ENCODE data around the gene CARS1. TPM values are rescaled to one million over a fixed set of nuclear protein-coding genes. Genes with fewer than 3 reads are reported as not detected.

The CARS1 gene
- total and polyA plus RNA-seq, 12 donors, result 12.5 to 24.6 (median 15.9) TPM

GRCh38 chr11:2976294-2977063, 80.7 kb downstream of the CARS1 start:
- no peak for TF ChIP-seq CTCF (IDR thresholded peaks at IDR 0.05)
- Histone ChIP-seq H3K36me3 (peaks cover 0 to 82% (median 45%) of the 10 kb centered on the region in 9 donors), H3K4me1 (peaks cover 0 to 37% (median 11%) of the 10 kb centered on the region in 9 donors), H3K9me3 (no peaks in the 10 kb centered on the region), H3K4me3 (no peak overlapping the region), H3K27ac (no peak overlapping the region), H3K27me3 (no peaks in the 10 kb centered on the region)
- DNase-seq (no peak), ATAC-seq (peak in 3 of 8 donors; percentile 10 to 40 (median 29))
- WGBS, 2 donors, result 67 to 78% methylated on average over 6 of the region's 6 CpGs
- intact Hi-C loops (cut with DNase I), result loop anchor here in 1 of 10 donors (10.0 kb wide), 2 partner anchors 48 to 118 kb away; no protein-coding TSS in a partner anchor

GRCh38 chr11:2975594-2975993, 81.6 kb downstream of the CARS1 start:
- Histone ChIP-seq H3K36me3 (peaks cover 0 to 91% (median 53%) of the 10 kb centered on the region in 9 donors), H3K4me1 (peaks cover 0 to 36% (median 11%) of the 10 kb centered on the region in 9 donors), H3K9me3 (no peaks in the 10 kb centered on the region), H3K27ac (no peak overlapping the region), H3K27me3 (no peaks in the 10 kb centered on the region), H3K4me3 (no peak overlapping the region)
- ATAC-seq, result peak; percentile 54 to 84 (median 80)
- peak; percentile 11 to 66 (median 46) for TF ChIP-seq CTCF (IDR thresholded peaks at IDR 0.05)
- 76 to 82% methylated on average over 4 of the region's 4 CpGs for WGBS, 2 donors
- intact Hi-C loops (cut with DNase I), result loop anchor here in 1 of 10 donors (10.0 kb wide), 2 partner anchors 49 to 119 kb away; no protein-coding TSS in a partner anchor
- DNase-seq, result peak in 1 of 2 donors; percentile 20

- WGBS, 2 donors, result 97 to 100% methylated on average over 3 of the region's 3 CpGs
- Histone ChIP-seq H3K36me3 (peaks cover 0 to 100% (median 64%) of the 10 kb centered on the region in 9 donors), H3K9me3 (no peaks in the 10 kb centered on the region), H3K4me3 (no peak overlapping the region), H3K27ac (no peak overlapping the region), H3K4me1 (peaks cover 0 to 34% (median 11%) of the 10 kb centered on the region in 9 donors), H3K27me3 (no peaks in the 10 kb centered on the region)
- intact Hi-C loops (cut with DNase I), result loop anchor here in 1 of 10 donors (10.0 kb wide), 2 partner anchors 51 to 121 kb away; no protein-coding TSS in a partner anchor
- TF ChIP-seq CTCF (IDR thresholded peaks at IDR 0.05), result no peak
- DNase-seq (no peak), ATAC-seq (no peak)
Measured at GRCh38 chr11:2974272-2974671, 83.0 kb downstream of the CARS1 start.

- Histone ChIP-seq H3K4me1 (no peaks in the 10 kb centered on the region), H3K9me3 (no peaks in the 10 kb centered on the region), H3K27ac (no peak overlapping the region), H3K4me3 (no peak overlapping the region), H3K27me3 (no peaks in the 10 kb centered on the region), H3K36me3 (peaks cover 0 to 100% (median 65%) of the 10 kb centered on the region in 9 donors)
- ATAC-seq (no peak), DNase-seq (no peak)
- no peak for TF ChIP-seq CTCF (IDR thresholded peaks at IDR 0.05)
- intact Hi-C loops (cut with DNase I), result no loop called here
- WGBS, 2 donors, result 74 to 84% methylated on average over 6 of the region's 6 CpGs
Measured at GRCh38 chr11:2968341-2968900, 88.8 kb downstream of the CARS1 start.
